Mesendoderm (in vitro differentiated cells): ENCODE measurements around the gene COX14.

ENCODE experiments used
- DNase-seq: peaks from one replicate; pipeline ENCODE4 v3.0.0; 2013
- H2AK5ac ChIP-seq: 2 replicates; pipeline ENCODE4 v1.6.1; 2013; ENCODE audit warnings: low read length, inconsistent platforms
- H2BK120ac ChIP-seq: 2 replicates; pipeline ENCODE4 v1.6.1; 2013; ENCODE audit warnings: low read depth, mild to moderate bottlenecking, low read length, moderate library complexity, mixed read lengths
- H2BK15ac ChIP-seq: replicated peaks from 2 replicates; pipeline ENCODE4 v1.6.1; 2013; ENCODE audit warnings: low read depth, mild to moderate bottlenecking, moderate library complexity
- H2BK5ac ChIP-seq: 2 replicates; pipeline ENCODE4 v1.6.1; 2013; ENCODE audit warnings: low read length, inconsistent platforms
- H3K18ac ChIP-seq: 2 replicates; pipeline ENCODE4 v1.6.1; 2013; ENCODE audit warnings: mild to moderate bottlenecking, low read length, mixed read lengths
- H3K23ac ChIP-seq: one replicate; pipeline ENCODE4 v1.6.1; 2013; ENCODE audit warnings: low read length
- H3K27ac ChIP-seq: 2 replicates; pipeline ENCODE4 v1.5.1; 2013; ENCODE audit warnings: low read depth, mild to moderate bottlenecking, inconsistent platforms, low read length, moderate library complexity
- H3K27me3 ChIP-seq: 2 replicates; pipeline ENCODE4 v1.6.1; 2013; ENCODE audit warnings: low read length, control low read depth, mild to moderate bottlenecking, inconsistent platforms; ENCODE audit not compliant: insufficient read depth, poor library complexity
- H3K36me3 ChIP-seq: 2 replicates; pipeline ENCODE4 v1.6.1; 2013; ENCODE audit warnings: low read length, inconsistent platforms; ENCODE audit not compliant: control insufficient read depth, insufficient read depth
- H3K4ac ChIP-seq: one replicate; pipeline ENCODE4 v1.6.1; 2013; ENCODE audit warnings: low read depth, mild to moderate bottlenecking, low read length, moderate library complexity
- H3K4me1 ChIP-seq: 2 replicates; pipeline ENCODE4 v1.6.1; 2013; ENCODE audit warnings: low read depth, low read length, inconsistent platforms; ENCODE audit not compliant: control insufficient read depth
- H3K4me2 ChIP-seq: 2 replicates; pipeline ENCODE4 v1.6.1; 2013; ENCODE audit warnings: low read length
- H3K4me3 ChIP-seq: 2 replicates; pipeline ENCODE4 v1.5.1; 2013; ENCODE audit warnings: mild to moderate bottlenecking, low read length
- H3K56ac ChIP-seq: one replicate; pipeline ENCODE4 v1.6.1; 2013; ENCODE audit warnings: low read length
- H3K79me1 ChIP-seq: 2 replicates; pipeline ENCODE4 v1.6.1; 2013; ENCODE audit warnings: low read length, inconsistent platforms
- H3K79me2 ChIP-seq: 2 replicates; pipeline ENCODE4 v1.6.1; 2013; ENCODE audit warnings: mild to moderate bottlenecking, low read length; ENCODE audit not compliant: control insufficient read depth, insufficient read depth
- H3K9ac ChIP-seq: 2 replicates; pipeline ENCODE4 v1.6.1; 2013; ENCODE audit warnings: low read length, inconsistent platforms
- H4K5ac ChIP-seq: one replicate; pipeline ENCODE4 v1.6.1; 2013; ENCODE audit warnings: low read length
- H4K8ac ChIP-seq: one replicate; pipeline ENCODE4 v1.6.1; 2013; ENCODE audit warnings: low read depth, mild to moderate bottlenecking, control low read depth, low read length, moderate library complexity
- WGBS: extraction: QIAGEN DNeasy Blood & Tissue Kit; methylation state at CpG from one replicate; pipeline ENCODE4 v1.1.7; 2013; ENCODE audit warnings: low lambda C conversion rate, missing lambda C conversion rate; ENCODE audit not compliant: insufficient coverage; ENCODE audit errors: extremely low coverage; 5-methylcytosine and 5-hydroxymethylcytosine counted together

COX14 gene

DNA sequence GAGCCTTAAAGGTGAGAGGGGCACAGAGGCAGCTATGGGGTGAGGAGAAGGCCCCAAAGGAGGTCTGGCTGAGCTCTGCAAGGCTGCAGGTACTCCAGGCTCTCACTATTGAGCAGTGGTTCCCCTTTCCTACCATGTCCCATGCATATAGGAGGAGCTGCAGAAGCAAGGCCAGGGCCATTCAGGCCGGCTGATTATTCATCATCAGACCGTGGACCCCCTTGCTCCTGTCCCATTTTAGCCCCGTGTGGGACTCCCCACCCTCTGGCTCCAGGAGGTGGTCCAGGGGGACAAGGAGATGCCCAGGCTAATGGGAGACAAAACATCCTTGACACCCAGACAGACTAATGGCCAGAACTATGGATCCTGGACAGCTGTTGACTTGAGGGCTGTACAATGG, 5.1 kb upstream of the COX14 start:
- H3K79me2 ChIP-seq = no peaks in the 10 kb centered on the region
- no CpG with 5 or more reads among the region's 3 CpGs for WGBS
- H3K36me3 ChIP-seq = no peaks in the 10 kb centered on the region
- H3K18ac ChIP-seq = no peak overlapping the region
- no peak overlapping the region for H2BK120ac ChIP-seq
- no peaks in the 10 kb centered on the region for H3K79me1 ChIP-seq
- peaks cover 8% of the 10 kb centered on the region for H3K4me1 ChIP-seq
- H3K27me3 ChIP-seq = no peaks in the 10 kb centered on the region
- H3K4ac ChIP-seq = no peak overlapping the region
- no peak overlapping the region for H2BK5ac ChIP-seq
- no peak overlapping the region for H4K8ac ChIP-seq
- H3K27ac ChIP-seq = no peak overlapping the region
- DNase-seq = no peak
- H2BK15ac ChIP-seq = no peak overlapping the region
- no peak overlapping the region for H3K56ac ChIP-seq
- no peak overlapping the region for H3K4me2 ChIP-seq
- no peak overlapping the region for H3K23ac ChIP-seq
- no peak overlapping the region for H3K9ac ChIP-seq
- H2AK5ac ChIP-seq = no peak overlapping the region
- no peak overlapping the region for H3K4me3 ChIP-seq
- H4K5ac ChIP-seq = no peak overlapping the region

DNA sequence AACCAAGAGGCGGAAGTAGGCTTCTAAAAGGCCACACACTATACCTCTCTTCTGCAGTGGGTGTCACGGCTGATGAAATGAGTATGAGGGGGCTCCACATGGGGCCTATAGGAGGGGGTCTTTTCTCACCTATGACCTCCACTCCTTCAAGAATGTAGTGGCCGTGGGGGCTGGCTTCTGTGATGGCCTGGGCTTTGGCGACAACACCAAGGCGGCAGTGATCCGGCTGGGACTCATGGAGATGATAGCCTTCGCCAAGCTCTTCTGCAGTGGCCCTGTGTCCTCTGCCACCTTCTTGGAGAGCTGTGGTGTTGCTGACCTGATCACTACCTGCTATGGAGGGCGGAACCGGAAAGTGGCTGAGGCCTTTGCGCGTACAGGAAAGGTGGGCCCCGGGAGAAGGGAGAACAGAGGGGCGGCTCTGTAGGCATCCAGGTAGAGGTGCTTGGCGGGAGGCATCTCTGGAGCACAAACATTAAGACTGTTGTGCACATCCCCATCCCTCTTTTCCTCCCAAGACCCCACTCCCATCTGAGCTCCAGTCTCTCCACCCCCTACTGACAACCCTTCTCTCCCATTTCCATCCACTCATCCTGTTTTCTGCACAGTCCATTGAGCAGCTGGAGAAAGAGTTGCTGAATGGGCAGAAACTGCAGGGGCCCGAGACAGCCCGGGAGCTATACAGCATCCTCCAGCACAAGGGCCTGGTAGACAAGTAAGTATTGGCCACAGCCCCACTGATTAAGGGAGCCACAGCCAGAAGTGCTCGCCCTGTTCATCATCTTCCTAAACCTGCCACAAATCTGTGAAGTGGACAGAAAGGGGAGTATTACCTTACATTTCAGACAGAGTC, 4.4 kb upstream of the COX14 start:
- no CpG with 5 or more reads among the region's 17 CpGs for WGBS
- H3K23ac ChIP-seq = no peak overlapping the region
- no peak overlapping the region for H4K5ac ChIP-seq
- H3K4ac ChIP-seq = no peak overlapping the region
- no peak overlapping the region for H3K56ac ChIP-seq
- H3K27ac ChIP-seq = no peak overlapping the region
- no peak overlapping the region for H3K4me3 ChIP-seq
- H2BK15ac ChIP-seq = no peak overlapping the region
- H3K27me3 ChIP-seq = no peaks in the 10 kb centered on the region
- no peak overlapping the region for H2BK120ac ChIP-seq
- H3K79me1 ChIP-seq = no peaks in the 10 kb centered on the region
- no peaks in the 10 kb centered on the region for H3K36me3 ChIP-seq
- H3K4me1 ChIP-seq = peaks cover 8% of the 10 kb centered on the region
- H2BK5ac ChIP-seq = no peak overlapping the region
- no peak for DNase-seq
- H3K79me2 ChIP-seq = no peaks in the 10 kb centered on the region
- no peak overlapping the region for H3K4me2 ChIP-seq
- H3K18ac ChIP-seq = no peak overlapping the region
- no peak overlapping the region for H3K9ac ChIP-seq
- H4K8ac ChIP-seq = no peak overlapping the region
- H2AK5ac ChIP-seq = no peak overlapping the region

DNA sequence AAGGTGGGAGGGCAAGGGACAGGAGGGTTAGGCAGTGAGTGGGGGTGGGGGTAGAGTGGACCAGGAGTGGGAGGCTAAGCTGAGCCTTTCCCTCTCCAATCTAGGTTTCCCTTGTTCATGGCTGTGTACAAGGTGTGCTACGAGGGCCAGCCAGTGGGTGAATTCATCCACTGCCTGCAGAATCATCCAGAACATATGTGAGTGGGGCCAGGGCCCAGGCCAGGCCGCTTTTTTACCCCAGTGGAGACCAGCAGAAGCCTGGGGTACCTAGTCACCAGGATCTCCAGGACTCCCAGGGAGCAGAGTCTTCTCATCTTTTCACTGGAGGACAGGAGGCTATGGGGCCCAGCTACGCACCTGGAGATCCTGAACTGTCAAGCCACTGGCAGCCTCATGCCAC, 2.7 kb upstream of the COX14 start:
- Histone ChIP-seq H3K56ac (peak overlapping the region; percentile 64), H3K4me1 (peaks cover 8% of the 10 kb centered on the region), H3K9ac (peak overlapping the region; percentile 36), H3K27me3 (no peaks in the 10 kb centered on the region), H3K4me3 (no peak overlapping the region), H3K23ac (no peak overlapping the region), H3K36me3 (no peaks in the 10 kb centered on the region), H3K79me1 (peaks cover 2% of the 10 kb centered on the region), H3K4ac (no peak overlapping the region), H3K27ac (no peak overlapping the region), H2BK15ac (no peak overlapping the region), H2AK5ac (no peak overlapping the region), H3K18ac (no peak overlapping the region), H2BK5ac (no peak overlapping the region), H3K79me2 (peaks cover 5% of the 10 kb centered on the region), H4K8ac (no peak overlapping the region), H4K5ac (no peak overlapping the region), H2BK120ac (no peak overlapping the region), H3K4me2 (no peak overlapping the region)
- no peak for DNase-seq
- WGBS = no CpG with 5 or more reads among the region's 3 CpGs

DNA sequence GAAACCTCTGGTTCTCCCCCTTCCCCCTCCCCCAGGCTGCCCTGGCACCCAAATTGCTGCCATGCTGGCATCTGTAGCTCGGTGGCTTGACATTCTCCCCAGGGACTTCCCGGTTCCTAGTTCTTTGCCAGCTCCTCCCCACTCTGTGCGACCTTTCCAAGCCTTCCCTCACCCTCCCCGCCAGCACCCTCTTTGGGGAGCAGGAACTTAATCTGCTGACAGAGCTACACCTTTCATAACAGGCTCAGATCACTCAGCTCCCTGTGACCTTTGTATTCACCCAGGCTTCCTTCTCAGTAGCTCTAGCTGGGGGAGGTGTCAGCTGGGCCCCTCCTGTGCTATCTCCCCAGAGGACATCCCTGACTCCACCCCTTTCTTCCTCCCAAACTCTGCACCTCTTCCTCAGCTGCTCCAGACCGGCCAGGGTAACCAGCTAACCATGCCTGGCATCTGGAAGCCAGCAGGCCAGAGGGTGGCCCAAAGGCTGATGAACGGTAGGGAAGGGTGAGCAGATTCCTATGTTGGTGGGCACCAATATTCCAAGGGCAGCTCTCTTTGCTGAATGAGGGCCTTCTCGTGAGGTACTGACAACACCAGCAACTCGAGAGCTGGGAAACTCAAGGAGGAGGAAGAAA, 1.8 kb upstream of the COX14 start:
- Histone ChIP-seq H3K79me2 (peaks cover 5% of the 10 kb centered on the region), H3K9ac (no peak overlapping the region), H3K4me3 (no peak overlapping the region), H3K4ac (no peak overlapping the region), H3K23ac (no peak overlapping the region), H3K56ac (peak overlapping the region; percentile 66), H3K4me1 (peaks cover 8% of the 10 kb centered on the region), H3K18ac (no peak overlapping the region), H3K27me3 (no peaks in the 10 kb centered on the region), H4K5ac (no peak overlapping the region), H2BK15ac (no peak overlapping the region), H3K79me1 (peaks cover 2% of the 10 kb centered on the region), H2BK120ac (no peak overlapping the region), H3K36me3 (no peaks in the 10 kb centered on the region), H4K8ac (no peak overlapping the region), H2BK5ac (peak overlapping the region; percentile 7), H3K27ac (peak overlapping the region; percentile 46), H2AK5ac (no peak overlapping the region), H3K4me2 (no peak overlapping the region)
- peak; percentile 36 for DNase-seq
- no CpG with 5 or more reads among the region's 8 CpGs for WGBS

DNA sequence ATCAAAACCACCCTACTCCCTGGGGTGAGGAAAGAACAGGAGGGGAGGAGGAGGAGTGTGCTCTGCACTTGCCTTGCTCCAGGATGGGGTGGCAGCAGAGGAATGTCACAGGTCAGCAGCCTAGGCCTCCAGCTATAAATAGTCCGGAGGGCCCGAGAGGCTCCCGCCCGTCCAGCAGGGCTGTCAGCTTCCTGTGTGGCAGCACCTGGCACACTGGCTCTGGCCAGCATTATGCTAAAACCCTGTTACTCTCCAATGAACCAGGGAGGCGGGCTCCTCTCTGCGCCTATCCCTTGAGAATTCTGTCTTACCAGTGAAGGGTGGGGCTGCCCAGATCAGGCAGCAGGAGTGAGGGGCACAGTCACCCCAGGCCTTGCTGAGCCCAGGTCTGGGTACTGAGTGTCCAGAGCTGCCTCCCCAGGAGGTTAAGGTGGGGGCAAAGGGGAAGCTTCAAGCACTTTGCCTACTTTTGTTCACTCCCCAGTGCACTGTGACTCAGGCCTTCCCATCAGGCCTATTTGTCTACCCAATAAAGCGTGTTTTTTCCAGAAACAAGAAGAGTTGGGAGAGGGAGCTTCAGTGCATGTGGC, 1.2 kb upstream of the COX14 start:
- Histone ChIP-seq H3K23ac (no peak overlapping the region), H2AK5ac (no peak overlapping the region), H3K4ac (no peak overlapping the region), H2BK15ac (no peak overlapping the region), H3K18ac (no peak overlapping the region), H3K56ac (peak overlapping the region; percentile 66), H3K79me1 (peaks cover 2% of the 10 kb centered on the region), H3K36me3 (no peaks in the 10 kb centered on the region), H3K27me3 (no peaks in the 10 kb centered on the region), H3K4me2 (no peak overlapping the region), H3K9ac (peak overlapping the region; percentile 34), H3K4me3 (no peak overlapping the region), H3K79me2 (peaks cover 5% of the 10 kb centered on the region), H3K4me1 (peaks cover 8% of the 10 kb centered on the region), H4K5ac (no peak overlapping the region), H2BK120ac (no peak overlapping the region), H3K27ac (peak overlapping the region; percentile 46), H2BK5ac (no peak overlapping the region), H4K8ac (no peak overlapping the region)
- DNase-seq = peak; percentile 84
- WGBS = no CpG with 5 or more reads among the region's 7 CpGs
